Mammary epithelial cell (primary cell): ENCODE measurements around the gene JPH4.

Experiments used
- EZH2 ChIP-seq: IDR thresholded peaks from 2 replicates; pipeline ENCODE4 v1.6.1; 2012; ENCODE audit warnings: low read length, inconsistent platforms, borderline replicate concordance
- TF ChIP-seq, protein P1 (sequence below), 2 donors: IDR thresholded peaks in 1 of 2; conservative IDR thresholded peaks in 1 of 2; 2 replicates each; pipeline ENCODE4 v1.5.1; 2011 to 2012; ENCODE audit warnings: inconsistent platforms in 2 of 2, low read length in 2 of 2, mild to moderate bottlenecking in 2 of 2, control low read depth in 1 of 2, low read depth in 1 of 2; ENCODE audit not compliant: insufficient read depth in 1 of 2; ENCODE audit errors: extremely low read depth in 1 of 2

DNA sequence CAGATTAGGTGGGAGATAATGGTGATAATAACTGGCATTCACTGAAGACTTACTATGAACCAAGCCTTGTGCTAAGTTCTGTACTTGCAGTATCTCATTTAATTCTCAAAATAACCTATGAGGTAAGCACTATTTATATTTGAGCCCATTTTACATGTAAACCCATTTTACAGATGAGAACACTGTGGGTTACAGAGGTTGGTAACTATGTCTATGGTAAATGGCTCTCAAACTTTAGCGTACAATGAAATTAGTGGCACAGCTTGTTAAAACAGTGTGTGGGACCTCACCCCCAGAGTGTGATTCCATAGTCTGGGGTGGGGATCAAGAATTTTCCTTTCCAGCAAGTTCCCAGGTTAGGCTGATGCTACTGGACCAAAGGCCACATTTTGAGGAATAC is 22.2 kb upstream of the JPH4 start:
- TF ChIP-seq, protein P1, sequence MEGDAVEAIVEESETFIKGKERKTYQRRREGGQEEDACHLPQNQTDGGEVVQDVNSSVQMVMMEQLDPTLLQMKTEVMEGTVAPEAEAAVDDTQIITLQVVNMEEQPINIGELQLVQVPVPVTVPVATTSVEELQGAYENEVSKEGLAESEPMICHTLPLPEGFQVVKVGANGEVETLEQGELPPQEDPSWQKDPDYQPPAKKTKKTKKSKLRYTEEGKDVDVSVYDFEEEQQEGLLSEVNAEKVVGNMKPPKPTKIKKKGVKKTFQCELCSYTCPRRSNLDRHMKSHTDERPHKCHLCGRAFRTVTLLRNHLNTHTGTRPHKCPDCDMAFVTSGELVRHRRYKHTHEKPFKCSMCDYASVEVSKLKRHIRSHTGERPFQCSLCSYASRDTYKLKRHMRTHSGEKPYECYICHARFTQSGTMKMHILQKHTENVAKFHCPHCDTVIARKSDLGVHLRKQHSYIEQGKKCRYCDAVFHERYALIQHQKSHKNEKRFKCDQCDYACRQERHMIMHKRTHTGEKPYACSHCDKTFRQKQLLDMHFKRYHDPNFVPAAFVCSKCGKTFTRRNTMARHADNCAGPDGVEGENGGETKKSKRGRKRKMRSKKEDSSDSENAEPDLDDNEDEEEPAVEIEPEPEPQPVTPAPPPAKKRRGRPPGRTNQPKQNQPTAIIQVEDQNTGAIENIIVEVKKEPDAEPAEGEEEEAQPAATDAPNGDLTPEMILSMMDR (conservative IDR thresholded peaks at IDR 0.05 in 1 of 2, IDR thresholded peaks at IDR 0.05 in 1 of 2; ENCODE audit: extremely low read depth in 1 of 2, insufficient read depth in 1 of 2, low read depth in 1 of 2, low read length in 2 of 2), result no peak
- TF ChIP-seq EZH2, result no peak
